ENCODE results near the gene PTPRCAP. TPM values are rescaled to one million over a fixed set of nuclear protein-coding genes. Genes with fewer than 3 reads are reported as not detected.

PTPRCAP gene
- total and polyA plus RNA-seq, 7 donors: 0.71 to 129 (median 2.8) TPM

- peaks cover 0 to 37% (median 6%) of the 10 kb centered on the region in 4 donors for H3K36me3 ChIP-seq
- no peak for TF ChIP-seq CTCF (IDR thresholded peaks at IDR 0.05)
- no peak for TF ChIP-seq POLR2AphosphoS5 (IDR thresholded peaks at IDR 0.05)
- TF ChIP-seq POLR2A (IDR thresholded peaks at IDR 0.05): no peak
- TF ChIP-seq EP300 (IDR thresholded peaks at IDR 0.05): no peak
- no peak for DNase-seq
- H3K4me1 ChIP-seq: peaks cover 0 to 40% (median 19%) of the 10 kb centered on the region in 4 donors
- H3K27ac ChIP-seq: peak overlapping the region; percentile 84 to 89 (median 85)
- 4 to 11% methylated on average over 31 of the region's 31 CpGs for WGBS, 2 donors
- peak overlapping the region; percentile 65 to 87 (median 80) for H3K4me3 ChIP-seq
- no peaks in the 10 kb centered on the region for H3K27me3 ChIP-seq
- intact Hi-C loops (cut with DNase I): no loop called here
- H3K9me3 ChIP-seq: no peaks in the 10 kb centered on the region
Measured at GRCh38 chr11:67392183-67392715, 45.2 kb downstream of the PTPRCAP start.

GRCh38 chr11:67391304-67392182, 45.9 kb downstream of the PTPRCAP start, which contains the start of gene RAD9A:
Gene RAD9A (plus strand): TSS chr11:67391986. CDS start chr11:67392045, 59 bp downstream.
- intact Hi-C loops (cut with DNase I): no loop called here
- H3K36me3 ChIP-seq: peaks cover 0 to 30% (median 2%) of the 10 kb centered on the region in 4 donors
- H3K27ac ChIP-seq: peak within 1 kb of the TSS; percentile 84 to 89 (median 85)
- peak; percentile 98 for DNase-seq
- TF ChIP-seq CTCF (IDR thresholded peaks at IDR 0.05) (no peak), POLR2A (IDR thresholded peaks at IDR 0.05) (peak; percentile 31 to 53), POLR2AphosphoS5 (IDR thresholded peaks at IDR 0.05) (peak; percentile 53 to 91 (median 88)), EP300 (IDR thresholded peaks at IDR 0.05) (peak in 1 of 4 donors; percentile 80)
- peak within 1 kb of the TSS; percentile 65 to 87 (median 80) for H3K4me3 ChIP-seq
- peaks cover 0 to 32% (median 19%) of the 10 kb centered on the region in 4 donors for H3K4me1 ChIP-seq
- WGBS, 2 donors: 0% methylated on average over 75 of the region's 75 CpGs
- H3K9me3 ChIP-seq: no peaks in the 10 kb centered on the region
- H3K27me3 ChIP-seq: no peaks in the 10 kb centered on the region

GRCh38 chr11:67390947-67391303, 46.6 kb downstream of the PTPRCAP start:
- intact Hi-C loops (cut with DNase I): no loop called here

GRCh38 chr11:67389477-67389876, 48.0 kb downstream of the PTPRCAP start:
- Histone ChIP-seq H3K36me3 (peaks cover 0 to 14% (median 0%) of the 10 kb centered on the region in 4 donors), H3K4me1 (peaks cover 0 to 42% (median 29%) of the 10 kb centered on the region in 4 donors), H3K4me3 (no peak overlapping the region), H3K9me3 (no peaks in the 10 kb centered on the region), H3K27ac (no peak overlapping the region), H3K27me3 (no peaks in the 10 kb centered on the region)
- WGBS, 2 donors: 41 to 69% methylated on average over 6 of the region's 6 CpGs
- TF ChIP-seq CTCF (IDR thresholded peaks at IDR 0.05): peak in 3 of 4 experiments; percentile 46 to 62 (median 51)
- TF ChIP-seq EP300 (IDR thresholded peaks at IDR 0.05): no peak
- no peak for TF ChIP-seq POLR2AphosphoS5 (IDR thresholded peaks at IDR 0.05)
- no peak for TF ChIP-seq POLR2A (IDR thresholded peaks at IDR 0.05)
- intact Hi-C loops (cut with DNase I): no loop called here
- DNase-seq: no peak

More at GRCh38 chr11:67390947-67391303, 46.6 kb downstream of the PTPRCAP start:
- H3K27me3 ChIP-seq: no peaks in the 10 kb centered on the region
- H3K4me3 ChIP-seq: peak overlapping the region; percentile 65 to 87 (median 80)
- no peak for DNase-seq
- H3K4me1 ChIP-seq: peaks cover 0 to 31% (median 19%) of the 10 kb centered on the region in 4 donors
- no peaks in the 10 kb centered on the region for H3K9me3 ChIP-seq
- WGBS, 2 donors: 7 to 14% methylated on average over 15 of the region's 15 CpGs
- peak overlapping the region; percentile 84 to 89 (median 85) for H3K27ac ChIP-seq
- TF ChIP-seq CTCF (IDR thresholded peaks at IDR 0.05) (no peak), EP300 (IDR thresholded peaks at IDR 0.05) (no peak), POLR2AphosphoS5 (IDR thresholded peaks at IDR 0.05) (no peak), POLR2A (IDR thresholded peaks at IDR 0.05) (no peak)
- peaks cover 0 to 24% (median 0%) of the 10 kb centered on the region in 4 donors for H3K36me3 ChIP-seq
